Transverse colon (tissue), 4 donors: ENCODE data around the gene ITGA4.

Experiments
- CTCF ChIP-seq, 5 experiments: fragments of 200-600 bp in 3 of 5; fragments of 450-650 bp in 2 of 5; sonication (generic) in 3 of 5; IDR thresholded peaks; 1 replicate in 2 of 5; 2 replicates in 3 of 5; pipeline ENCODE4 v1.5.1; 2016 to 2017; ENCODE audit warnings: antibody characterized with exemption in 5 of 5, inconsistent platforms in 3 of 5, mild to moderate bottlenecking in 2 of 5, moderate library complexity in 1 of 5
- POLR2A ChIP-seq: fragments of 450-650 bp; IDR thresholded peaks from one replicate; pipeline ENCODE4 v1.6.1; 2016; ENCODE audit warnings: antibody characterized with exemption, mild to moderate bottlenecking, moderate library complexity
- POLR2AphosphoS5 ChIP-seq, 3 donors: sonication (generic); formaldehyde crosslinking; IDR thresholded peaks; one replicate each; pipeline ENCODE4 v1.6.1; 2016; ENCODE audit warnings: antibody characterized with exemption in 3 of 3

GRCh38 chr2:181471226-181471625 is 14.0 kb downstream of the ITGA4 start:
- no peak for TF ChIP-seq POLR2A
- TF ChIP-seq POLR2AphosphoS5 (IDR thresholded peaks at IDR 0.05): no peak
- TF ChIP-seq CTCF (IDR thresholded peaks at IDR 0.05): no peak
